AG08395 (cell line): Measurements from ENCODE around the gene MCCD1.
A peak's percentile ranks its signal among the peaks of the same experiment; 100 is the strongest.

ENCODE experiments used
- DNase-seq: peaks from one replicate; pipeline ENCODE4 v3.0.0; 2012; ENCODE audit warnings: mixed read lengths, low spot score

MCCD1 gene

DNA sequence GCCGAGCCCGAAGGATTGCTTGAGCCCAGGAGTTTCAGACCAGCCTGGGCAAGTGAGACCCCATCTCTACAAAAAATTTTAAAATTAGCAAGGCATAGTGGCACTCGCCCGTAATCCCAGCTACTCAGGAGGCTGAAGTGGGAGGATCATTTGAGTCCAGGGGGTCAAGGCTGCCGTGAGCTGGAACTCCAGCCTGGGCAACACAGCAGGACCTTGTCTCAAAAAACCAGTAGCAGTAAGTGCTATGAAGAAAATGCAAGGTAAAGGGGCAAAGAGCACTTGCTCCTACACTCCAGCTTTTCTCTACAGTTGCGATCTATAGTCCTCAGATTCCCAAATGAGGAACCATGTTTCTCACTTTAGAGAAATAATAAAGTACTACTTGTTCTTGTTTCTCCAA is 14.9 kb downstream of the MCCD1 start:
- DNase-seq = no peak

DNA sequence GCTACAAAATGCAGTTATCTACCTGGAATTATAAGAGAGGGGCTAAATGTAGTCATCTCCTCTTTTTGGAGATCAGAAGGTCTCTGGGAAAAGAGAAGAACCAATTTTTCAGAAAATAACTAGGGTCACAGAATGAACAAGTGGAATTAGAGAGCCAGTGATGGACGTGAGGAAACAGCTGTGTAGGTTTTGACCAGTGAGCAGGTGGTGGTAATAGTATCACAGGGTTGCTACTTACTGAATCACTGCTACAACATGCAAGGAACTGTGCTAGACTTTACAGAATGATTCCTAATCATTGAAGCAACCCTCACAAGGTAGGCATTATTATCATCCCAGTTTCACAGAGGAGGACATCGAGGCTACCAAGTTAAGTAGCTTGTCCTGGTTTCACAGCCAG is 15.9 kb downstream of the MCCD1 start:
- no peak for DNase-seq

DNA sequence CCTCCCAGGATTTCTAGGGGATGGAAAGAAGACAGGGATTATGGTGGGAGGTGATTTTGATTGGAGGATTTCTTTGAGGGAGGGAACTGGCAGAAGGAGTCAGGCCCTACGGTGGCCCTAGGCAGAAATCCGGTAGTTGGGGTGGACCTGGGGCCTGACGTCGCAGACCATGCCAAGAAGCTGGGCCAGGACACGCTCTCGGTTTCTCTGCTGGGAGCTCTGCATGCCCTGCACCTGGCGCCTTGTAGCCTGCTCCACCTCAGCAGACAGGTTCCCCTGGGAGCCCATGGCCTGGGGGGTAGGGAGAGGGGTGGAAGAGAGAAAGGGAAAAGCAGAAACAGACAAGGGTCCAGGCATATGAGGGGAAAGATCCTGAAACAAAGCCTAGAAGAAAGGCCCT is 16.5 kb downstream of the MCCD1 start:
- DNase-seq = no peak

DNA sequence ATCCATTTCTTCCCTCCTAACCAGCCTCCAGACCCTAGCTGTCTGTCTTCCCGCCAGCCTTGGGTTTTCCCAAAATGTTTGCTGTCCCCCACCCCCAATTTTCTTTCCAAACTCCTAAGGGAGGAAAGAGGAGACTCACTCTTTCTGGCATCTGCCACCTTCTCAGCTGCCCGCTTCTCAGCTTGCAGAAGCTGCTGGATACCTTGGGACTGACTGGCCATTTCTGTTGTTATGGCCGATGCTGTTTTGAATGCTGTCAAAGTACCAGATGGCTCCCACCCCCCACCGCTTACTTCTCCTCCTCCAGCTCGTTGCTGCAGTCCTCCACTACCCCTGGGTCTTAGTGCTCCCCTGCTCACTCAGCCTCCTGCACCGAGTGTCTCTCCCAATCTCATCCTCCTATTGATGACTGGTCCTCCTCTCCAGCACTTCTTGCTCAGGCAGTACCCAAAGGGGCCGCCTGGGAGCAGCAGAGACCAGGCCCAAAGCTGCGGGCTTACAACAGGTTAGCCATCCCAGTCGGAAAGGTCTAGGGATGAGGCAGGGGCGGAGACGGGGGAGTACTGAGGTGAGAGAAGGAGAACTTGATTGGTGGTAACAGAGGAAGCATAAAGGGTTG is 17.7 kb downstream of the MCCD1 start, which contains the start of gene ATP6V1G2:
Gene ATP6V1G2 (minus strand): TSS at position 270 of the 619 bp plus-strand sequence. CDS start 49 bp downstream, at position 221.
- DNase-seq = peak; percentile 79

DNA sequence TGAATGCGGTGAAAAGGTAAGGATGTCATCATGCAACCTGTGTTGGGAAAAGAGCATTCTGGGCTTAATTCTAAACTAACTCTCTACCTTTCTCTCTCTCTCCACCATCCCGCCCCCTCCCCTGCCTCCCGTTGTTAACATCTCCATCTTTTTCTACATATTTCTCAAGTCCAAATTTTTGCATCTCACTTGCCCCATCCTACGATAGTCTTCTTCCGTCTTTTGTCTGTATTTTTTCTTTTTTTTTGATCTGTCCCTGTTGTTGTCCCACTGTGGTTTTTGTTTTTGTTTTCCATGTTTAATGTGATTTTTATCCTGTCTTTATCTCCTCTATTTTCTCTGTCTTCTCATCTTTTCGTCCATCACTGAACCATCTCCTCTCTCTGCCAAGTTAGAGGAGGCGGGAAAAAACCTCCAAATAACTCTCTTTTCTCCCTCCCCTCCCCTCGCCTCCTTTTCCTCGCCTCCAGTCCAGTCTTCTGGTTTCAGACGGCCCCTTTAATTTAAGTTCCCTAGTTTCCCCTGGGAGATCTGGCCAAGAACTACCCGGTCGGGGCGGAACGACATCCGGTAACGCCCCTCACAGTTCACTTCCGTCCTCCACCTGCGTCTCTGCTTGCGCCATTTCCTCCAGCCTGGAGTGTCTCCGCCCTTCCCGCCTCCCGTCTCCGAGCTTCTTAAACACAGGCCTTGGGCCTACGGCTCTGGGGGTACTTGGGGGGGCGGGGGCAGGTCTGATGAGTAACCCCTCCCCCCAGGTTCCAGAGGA is 18.4 kb downstream of the MCCD1 start, which contains the start of gene NFKBIL1:
Gene NFKBIL1 (plus strand): TSS at position 651 of the 769 bp plus-strand sequence. CDS start 87 bp downstream, at position 738.
- peak; percentile 96 for DNase-seq

DNA sequence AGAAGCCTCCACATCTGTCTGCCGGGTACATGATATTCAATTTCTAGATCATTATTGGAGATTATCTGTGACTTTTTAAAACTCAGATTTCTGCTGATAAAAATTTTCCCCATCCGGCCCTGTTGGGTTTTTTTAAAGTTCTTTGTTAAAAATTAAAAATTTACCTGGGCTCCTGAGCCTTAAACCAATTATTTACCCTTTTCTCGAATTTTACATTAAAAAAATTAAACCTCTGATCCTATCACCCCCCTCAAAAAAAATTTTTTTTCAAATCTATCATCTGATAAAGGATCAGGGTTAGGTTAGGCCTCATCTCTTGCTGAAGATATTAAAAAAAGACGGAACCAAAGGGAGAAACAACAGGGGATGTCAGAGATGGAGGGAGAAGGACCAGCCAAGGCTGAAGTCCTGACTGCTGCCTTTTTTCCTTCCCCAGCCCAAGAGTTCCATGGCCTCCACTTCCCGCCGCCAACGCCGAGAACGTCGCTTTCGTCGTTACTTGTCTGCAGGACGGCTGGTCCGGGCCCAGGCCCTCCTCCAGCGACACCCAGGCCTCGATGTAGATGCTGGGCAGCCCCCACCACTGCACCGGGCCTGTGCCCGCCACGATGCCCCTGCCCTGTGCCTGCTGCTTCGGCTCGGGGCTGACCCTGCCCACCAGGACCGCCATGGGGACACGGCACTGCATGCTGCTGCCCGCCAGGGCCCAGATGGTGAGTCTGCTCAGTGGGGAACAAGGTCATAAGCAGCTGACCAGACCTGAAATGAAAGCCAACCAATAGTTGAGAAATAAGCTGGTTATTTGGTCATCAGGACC is 19.2 kb downstream of the MCCD1 start:
- DNase-seq = no peak

DNA sequence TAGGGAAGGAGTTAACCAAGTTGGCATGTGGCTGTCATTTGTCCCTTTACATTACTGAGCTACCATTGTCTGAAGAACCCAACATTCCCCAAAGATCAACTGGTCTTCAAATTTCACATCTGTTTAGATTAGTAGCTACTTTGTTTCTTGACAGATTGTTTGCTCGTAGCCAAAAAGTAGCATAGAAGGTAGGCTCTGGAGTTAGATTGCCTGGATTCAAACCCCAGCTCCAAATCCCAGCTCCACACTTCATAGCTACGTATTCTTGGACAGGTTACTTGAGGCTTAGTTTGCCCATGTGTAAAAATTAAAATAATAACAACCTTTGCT is 19.7 kb downstream of the MCCD1 start:
- DNase-seq = no peak

DNA sequence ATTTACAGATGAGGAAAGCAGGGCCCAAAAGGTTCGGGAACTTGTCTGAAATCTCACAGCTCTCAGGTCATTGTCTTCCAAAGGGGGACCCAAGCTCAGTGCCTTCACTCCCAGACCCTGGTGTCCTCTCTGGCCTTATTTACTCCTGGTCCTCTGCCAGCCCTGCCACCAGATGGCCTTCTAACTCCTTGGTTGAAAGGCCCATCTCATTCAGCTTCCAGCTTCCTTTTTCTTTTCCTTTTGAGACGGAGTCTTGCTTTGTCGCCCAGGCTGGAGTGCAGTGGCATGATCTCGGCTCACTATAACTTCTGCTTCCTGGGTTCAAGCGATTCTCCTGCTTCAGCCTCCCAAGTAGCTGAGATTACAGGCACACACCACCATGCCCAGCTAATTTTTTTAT is 22.6 kb downstream of the MCCD1 start:
- DNase-seq = peak; percentile 52

DNA sequence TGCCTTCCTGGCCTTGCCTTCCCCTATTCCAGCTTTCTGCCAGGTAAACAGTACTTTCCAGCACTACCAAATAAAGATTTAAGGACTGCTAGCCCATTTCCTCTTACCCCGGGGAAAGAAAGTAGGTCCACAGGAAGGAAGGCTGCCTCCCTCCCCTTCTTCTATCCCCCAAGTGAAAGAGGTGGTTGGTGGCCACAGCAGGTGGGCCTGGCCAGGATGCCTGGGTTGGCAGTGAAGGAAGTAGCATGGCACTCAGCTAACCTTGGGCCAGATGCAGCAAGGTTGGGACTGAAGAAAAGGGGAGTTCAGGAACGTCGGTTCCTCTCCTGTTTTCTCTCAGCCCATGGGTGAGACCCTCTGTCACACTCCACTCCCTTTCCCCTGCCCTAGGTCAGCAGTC is 27.5 kb downstream of the MCCD1 start:
- no peak for DNase-seq

DNA sequence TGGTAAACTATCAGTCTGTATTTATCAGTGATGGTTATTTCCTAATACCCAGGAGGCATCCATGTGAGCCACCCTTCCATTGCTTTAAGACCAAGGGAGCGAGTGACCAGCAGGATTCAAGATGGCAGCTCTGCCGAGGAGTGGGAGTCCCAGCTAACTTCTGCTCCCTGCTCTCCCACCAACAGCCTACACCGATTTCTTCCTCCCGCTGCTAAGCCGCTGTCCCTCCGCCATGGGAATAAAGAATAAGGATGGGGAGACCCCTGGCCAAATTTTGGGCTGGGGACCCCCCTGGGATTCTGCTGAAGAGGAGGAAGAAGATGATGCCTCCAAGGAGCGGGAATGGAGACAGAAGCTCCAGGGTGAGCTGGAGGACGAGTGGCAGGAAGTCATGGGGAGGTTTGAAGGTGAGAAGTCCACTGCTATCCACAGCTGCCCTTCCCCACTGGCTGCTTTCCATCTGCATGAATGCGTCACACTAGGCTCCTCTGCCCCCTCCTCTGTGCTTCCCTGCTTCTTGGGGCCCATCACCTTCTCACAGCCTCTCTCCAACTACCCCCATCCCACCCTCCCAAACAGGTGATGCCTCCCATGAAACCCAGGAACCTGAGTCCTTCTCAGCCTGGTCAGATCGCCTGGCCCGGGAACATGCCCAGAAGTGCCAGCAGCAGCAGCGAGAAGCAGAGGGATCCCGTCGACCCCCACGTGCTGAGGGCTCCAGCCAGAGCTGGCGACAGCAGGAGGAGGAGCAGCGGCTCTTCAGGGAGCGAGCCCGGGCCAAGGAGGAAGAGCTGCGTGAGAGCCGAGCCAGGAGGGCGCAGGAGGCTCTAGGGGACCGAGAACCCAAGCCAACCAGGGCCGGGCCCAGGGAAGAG is 28.9 kb downstream of the MCCD1 start:
- no peak for DNase-seq

DNA sequence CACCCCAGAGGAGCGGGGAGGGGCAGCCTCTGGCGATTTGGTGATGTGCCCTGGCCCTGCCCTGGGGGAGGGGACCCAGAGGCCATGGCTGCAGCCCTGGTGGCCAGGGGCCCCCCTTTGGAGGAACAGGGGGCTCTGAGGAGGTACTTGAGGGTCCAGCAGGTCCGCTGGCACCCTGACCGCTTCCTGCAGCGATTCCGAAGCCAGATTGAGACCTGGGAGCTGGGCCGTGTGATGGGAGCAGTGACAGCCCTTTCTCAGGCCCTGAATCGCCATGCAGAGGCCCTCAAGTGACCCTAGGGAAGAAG is 29.5 kb downstream of the MCCD1 start:
- no peak for DNase-seq

DNA sequence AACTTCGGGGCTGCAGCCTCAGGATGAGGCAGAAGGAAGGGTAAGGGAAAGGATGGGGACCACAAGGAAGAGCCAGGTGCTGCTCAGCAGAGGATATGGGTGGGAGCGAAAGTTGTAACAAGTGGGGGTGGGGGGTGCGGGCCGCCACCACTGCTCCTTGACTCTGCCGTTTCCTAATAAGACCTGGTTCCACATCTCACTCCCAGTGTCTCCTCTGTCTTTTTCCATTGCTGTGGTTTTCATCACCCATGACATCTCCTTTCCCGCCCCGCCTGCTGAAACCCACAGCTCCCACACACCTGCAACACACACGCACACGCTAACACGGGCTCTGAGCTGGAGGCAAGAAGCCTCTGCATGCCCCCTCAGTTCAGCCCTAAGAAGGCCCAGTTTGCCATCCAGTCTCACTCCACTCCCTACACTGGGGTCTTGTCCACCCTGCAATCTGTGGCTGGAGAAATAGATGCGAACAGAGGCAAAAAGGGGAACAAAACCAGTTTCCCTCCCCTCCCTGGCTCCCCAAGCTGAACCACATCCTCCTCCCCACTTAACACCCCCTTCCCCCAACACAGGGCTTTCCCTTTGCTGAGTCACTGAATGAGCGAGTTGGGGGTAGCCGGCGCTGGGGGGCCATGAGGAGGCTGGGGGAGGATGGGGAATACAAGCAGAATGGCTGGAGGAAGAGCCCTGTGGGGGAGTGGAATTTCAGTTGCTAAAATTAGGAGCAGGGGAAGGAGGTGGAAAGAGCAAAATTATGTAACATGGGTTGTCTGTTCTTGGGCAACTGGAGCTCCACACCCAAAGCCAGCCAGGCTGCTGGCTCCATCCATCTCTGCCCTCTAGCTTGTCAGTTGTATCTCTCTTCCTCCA is 30.1 kb downstream of the MCCD1 start:
- peak; percentile 47 for DNase-seq

DNA sequence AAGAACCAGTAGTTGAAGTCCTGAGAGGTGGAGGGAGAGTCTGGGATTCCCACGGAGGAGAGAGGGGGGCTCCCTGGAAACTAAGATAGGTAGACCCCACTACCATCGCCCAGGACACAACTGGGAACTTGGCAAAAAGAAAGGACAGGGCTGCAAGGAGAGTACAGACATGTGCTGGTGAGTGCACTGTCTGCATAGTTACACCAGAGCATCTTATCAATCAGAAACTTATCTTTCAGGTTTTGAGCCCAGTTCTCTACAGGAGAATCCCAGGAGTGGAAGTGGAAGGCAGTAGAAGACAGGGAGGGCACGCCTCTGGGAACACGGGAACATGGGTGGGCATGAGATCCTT is 30.8 kb downstream of the MCCD1 start:
- DNase-seq = no peak

DNA sequence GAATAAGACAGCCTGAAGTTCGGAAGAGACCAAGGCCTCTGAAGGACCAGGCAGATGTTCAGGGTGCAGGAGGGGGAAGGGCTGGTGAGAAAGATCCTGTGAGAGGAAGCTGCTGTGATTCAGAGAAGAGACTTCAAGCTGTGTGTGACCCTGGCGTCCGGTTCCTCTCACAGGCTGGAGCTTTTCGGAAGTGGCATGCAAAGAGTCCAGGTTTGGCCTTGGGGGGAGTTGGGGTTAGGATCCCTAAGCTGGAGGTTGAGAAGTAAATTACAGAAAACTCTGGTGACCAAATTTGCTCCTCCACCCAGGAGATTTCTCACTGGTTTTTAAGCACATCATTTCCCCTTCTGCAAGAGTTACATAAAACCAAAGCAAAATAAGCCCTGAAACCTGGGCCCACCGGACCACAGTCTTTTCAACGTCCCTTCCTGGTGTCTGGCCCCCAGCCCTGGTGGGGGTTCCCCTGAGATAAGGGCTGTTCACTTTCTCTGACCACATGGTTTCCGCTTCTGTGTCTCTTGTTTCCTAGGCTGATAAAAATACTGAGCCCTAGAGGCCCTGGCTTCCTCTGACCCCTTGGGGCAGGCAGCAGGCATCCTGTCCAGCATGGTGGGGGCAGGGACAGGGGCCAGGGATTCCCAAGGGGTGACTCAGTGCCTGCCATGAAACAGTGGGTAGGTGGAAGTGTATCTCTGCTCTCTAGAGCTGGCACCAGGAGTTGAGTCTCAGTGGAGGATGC is 31.4 kb downstream of the MCCD1 start:
- peak; percentile 79 for DNase-seq

DNA sequence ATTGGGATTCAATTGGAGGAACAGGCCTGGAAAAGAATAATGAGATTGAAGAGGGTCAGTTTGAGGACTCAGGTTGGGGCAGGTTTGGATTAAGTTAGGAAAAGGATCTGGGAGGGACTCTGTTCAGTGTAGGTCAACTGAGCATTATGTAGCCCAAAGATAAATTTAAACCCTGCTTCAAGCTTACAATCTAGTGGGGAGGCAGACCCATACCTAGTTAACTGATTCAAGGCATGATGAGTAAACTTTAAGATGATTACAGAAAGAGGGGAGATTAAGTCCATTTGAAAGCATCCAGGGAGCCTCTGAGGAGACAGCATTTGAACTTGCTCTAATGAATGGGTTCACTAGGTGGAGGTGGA is 31.9 kb downstream of the MCCD1 start:
- no peak for DNase-seq

DNA sequence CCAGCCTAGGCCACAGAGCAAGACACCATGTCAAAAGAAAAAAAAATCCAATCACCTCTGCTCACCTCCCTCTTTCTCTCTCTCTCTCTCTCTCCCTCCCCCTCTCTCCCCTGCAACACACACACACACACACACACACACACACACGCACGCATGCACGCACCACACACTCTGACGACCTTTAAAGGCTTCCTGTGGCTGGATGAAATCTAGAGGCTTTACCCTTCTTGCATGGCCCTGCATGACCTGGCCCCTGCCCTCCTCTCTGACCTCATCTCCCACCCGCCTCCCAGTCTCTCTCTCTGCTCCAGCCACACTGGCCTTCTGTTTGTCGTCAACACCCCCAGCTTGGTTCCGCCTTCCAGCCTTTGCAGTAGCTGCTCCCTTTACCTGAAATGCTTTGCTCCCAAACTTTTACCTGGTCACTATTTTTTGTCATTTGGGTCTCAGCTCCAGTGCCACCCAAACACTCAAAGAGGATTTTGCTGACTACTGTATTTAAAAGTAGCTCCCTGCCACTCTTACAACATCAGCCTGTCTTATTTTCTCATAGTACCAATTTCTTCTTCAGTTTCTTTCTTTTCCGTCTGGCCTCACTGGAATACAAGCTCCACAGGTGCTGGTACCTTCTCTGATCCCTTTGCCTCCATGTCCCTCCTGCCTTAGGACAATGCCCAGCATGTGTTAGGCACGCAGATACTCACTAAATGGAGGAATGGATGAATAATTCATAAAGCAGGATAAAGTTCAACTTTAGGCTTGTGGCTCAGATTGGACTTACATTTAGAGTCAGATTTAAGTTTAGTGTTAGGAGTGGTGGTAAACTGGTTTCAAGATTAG is 39.0 kb downstream of the MCCD1 start:
- no peak for DNase-seq

DNA sequence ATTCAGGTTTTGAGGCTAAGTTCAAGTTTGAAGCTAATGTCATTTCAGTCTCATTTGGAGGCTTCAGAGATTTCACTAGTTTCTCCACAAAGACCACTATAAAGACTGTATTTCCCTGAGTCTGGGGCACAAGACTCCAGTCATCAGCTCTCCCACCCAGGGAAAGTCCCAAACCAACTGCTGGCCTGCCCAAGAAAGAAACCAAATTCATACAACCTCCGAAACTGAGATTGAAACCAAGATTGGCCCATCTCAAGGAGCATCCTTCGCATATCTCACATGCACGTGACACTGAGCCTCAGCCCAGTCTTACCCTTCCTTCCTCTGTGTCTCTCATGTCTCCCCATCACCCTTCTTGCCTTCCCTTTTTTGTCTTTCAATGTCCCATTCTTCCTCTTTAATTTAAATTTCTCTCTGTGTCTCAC is 39.8 kb downstream of the MCCD1 start:
- no peak for DNase-seq

DNA sequence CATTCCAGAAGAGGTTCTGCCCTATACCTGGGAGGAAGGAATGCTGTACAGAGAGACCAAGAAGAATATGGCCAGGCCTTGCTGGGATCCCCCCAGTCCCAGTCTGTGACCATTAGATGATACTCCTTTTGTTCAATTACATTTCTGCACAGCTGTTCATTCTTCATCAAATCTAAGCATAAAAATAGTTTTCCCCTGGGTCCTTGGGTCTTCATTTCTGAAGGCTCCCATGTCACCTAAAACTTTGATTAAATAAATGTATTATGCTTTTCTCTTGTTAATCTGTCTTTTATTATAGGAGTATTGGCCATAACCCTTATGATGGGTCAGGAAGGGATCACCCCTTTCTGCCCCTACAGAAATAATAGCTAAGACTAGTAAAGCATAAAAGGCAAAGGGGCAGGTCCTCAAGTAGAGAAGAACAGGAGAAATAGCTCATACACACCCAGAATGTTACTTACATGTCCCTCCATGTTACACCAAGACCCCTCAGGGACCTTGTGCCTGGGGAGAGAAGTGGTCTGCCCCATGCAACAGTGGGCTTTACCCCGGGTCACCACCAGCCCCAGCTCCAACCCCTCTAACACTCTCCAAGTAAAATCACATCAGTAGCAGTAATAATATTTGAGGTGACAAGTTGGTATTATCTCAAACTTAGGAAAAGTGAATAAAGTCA is 41.2 kb downstream of the MCCD1 start:
- no peak for DNase-seq
